HL-60 (cell line): ENCODE data around the gene RBM38.
A peak's percentile ranks its signal among the peaks of the same experiment; 100 is the strongest.
"Not testable (repeated sequence)": the region's sequence is repeated elsewhere in the genome, so short reads cannot be mapped to it uniquely, and the experiment has no call there.

Experiments
- DNase-seq, 2 experiments: peaks; one replicate each; pipeline ENCODE4 v3.0.0-alpha.2; 2010 to 2020; ENCODE audit warnings: low read depth in 1 of 2, low spot score in 1 of 2
- H3K27ac ChIP-seq: fragments of 250-450 bp; sonication (Bioruptor Pico); replicated peaks from 2 replicates; pipeline ENCODE4 v1.5.1; 2020; ENCODE audit warnings: mild to moderate bottlenecking, moderate library complexity
- H3K27me3 ChIP-seq: fragments of 250-450 bp; sonication (Bioruptor Pico); 2 replicates; pipeline ENCODE4 v1.5.1; 2021; ENCODE audit warnings: mild to moderate bottlenecking, moderate library complexity; ENCODE audit not compliant: insufficient read depth, poor library complexity, severe bottlenecking
- H3K4me3 ChIP-seq: replicated peaks from 2 replicates; pipeline ENCODE4 v1.5.1; 2011; ENCODE audit warnings: mild to moderate bottlenecking, control low read depth, low read length; ENCODE audit not compliant: insufficient read depth
- GABPA ChIP-seq: IDR thresholded peaks from 2 replicates; pipeline ENCODE4 v1.6.1; 2012; ENCODE audit warnings: low read depth
- POLR2AphosphoS5 ChIP-seq: IDR thresholded peaks from 2 replicates; pipeline ENCODE4 v1.6.1; 2012; ENCODE audit warnings: low read depth
- SPI1 ChIP-seq: IDR thresholded peaks from 2 replicates; pipeline ENCODE4 v1.6.1; 2012; ENCODE audit warnings: low read depth, mild to moderate bottlenecking, borderline replicate concordance
- TF ChIP-seq, protein P1 (sequence below): IDR thresholded peaks from 2 replicates; pipeline ENCODE4 v1.6.1; 2012; ENCODE audit warnings: low read depth; ENCODE audit not compliant: insufficient replicate concordance
- TF ChIP-seq, protein P2 (sequence below): IDR thresholded peaks from one replicate; pipeline ENCODE4 v1.5.1; 2011; ENCODE audit warnings: low read length, control low read depth, inconsistent platforms; ENCODE audit not compliant: insufficient read depth

The RBM38 gene

DNA sequence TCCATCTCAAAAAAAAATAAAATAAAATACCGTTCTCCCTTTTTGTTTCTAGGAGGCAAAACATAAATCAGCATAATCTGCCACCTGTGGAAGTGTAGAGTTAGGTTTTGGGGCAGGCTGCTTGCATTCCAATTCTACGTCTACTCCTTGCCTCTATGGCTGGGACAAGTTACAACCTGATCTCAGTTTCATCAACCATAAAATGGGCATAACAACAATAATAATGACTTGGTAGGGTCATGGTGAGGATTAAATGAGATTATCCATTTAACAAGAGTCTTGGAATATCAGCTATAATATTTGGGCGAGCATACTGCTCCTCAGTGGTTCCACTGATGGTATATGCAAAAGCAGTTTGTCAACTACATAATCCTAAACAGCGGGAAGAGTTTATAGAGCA, 43.8 kb upstream of the RBM38 start:
- TF ChIP-seq POLR2AphosphoS5, result no peak
- TF ChIP-seq SPI1, result no peak
- TF ChIP-seq, protein P1, sequence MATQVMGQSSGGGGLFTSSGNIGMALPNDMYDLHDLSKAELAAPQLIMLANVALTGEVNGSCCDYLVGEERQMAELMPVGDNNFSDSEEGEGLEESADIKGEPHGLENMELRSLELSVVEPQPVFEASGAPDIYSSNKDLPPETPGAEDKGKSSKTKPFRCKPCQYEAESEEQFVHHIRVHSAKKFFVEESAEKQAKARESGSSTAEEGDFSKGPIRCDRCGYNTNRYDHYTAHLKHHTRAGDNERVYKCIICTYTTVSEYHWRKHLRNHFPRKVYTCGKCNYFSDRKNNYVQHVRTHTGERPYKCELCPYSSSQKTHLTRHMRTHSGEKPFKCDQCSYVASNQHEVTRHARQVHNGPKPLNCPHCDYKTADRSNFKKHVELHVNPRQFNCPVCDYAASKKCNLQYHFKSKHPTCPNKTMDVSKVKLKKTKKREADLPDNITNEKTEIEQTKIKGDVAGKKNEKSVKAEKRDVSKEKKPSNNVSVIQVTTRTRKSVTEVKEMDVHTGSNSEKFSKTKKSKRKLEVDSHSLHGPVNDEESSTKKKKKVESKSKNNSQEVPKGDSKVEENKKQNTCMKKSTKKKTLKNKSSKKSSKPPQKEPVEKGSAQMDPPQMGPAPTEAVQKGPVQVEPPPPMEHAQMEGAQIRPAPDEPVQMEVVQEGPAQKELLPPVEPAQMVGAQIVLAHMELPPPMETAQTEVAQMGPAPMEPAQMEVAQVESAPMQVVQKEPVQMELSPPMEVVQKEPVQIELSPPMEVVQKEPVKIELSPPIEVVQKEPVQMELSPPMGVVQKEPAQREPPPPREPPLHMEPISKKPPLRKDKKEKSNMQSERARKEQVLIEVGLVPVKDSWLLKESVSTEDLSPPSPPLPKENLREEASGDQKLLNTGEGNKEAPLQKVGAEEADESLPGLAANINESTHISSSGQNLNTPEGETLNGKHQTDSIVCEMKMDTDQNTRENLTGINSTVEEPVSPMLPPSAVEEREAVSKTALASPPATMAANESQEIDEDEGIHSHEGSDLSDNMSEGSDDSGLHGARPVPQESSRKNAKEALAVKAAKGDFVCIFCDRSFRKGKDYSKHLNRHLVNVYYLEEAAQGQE, result no peak
- Histone ChIP-seq H3K27me3 (peaks cover 8% of the 10 kb centered on the region), H3K4me3 (no peak overlapping the region), H3K27ac (no peak overlapping the region)
- no peak for DNase-seq

DNA sequence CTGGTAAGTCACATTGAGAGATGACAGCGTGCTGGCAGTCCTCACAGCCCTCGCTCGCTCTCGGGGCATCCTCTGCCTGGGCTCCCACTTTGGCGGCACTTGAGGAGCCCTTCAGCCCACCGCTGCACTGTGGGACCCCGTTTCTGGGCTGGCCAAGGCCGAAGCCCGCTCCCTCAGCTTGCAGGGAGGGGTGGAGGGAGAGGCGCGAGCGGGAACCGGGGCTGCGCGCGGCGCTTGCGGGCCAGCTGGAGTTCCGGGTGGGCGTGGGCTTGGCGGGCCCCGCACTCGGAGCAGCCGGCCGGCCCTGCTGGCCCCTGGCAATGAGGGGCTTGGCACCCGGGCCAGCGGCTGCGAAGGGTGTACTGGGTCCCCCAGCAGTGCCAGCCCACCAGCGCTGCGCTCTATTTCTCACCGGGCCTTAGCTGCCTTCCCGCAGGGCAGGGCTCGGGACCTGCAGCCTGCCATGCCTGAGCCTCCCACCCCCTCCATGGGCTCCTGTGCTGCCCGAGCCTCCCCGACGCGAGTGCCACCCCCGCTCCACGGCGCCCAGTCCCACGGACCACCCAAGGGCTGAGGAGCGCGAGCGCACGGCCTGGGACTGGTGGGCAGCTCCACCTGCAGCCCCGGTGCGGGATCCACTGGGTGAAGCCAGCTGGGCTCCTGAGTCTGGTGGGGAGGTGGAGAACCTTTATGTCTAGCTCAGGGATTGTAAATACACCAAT, 42.8 kb upstream of the RBM38 start:
- not testable (repeated sequence) for H3K27me3 ChIP-seq, H3K4me3 ChIP-seq, DNase-seq, H3K27ac ChIP-seq

DNA sequence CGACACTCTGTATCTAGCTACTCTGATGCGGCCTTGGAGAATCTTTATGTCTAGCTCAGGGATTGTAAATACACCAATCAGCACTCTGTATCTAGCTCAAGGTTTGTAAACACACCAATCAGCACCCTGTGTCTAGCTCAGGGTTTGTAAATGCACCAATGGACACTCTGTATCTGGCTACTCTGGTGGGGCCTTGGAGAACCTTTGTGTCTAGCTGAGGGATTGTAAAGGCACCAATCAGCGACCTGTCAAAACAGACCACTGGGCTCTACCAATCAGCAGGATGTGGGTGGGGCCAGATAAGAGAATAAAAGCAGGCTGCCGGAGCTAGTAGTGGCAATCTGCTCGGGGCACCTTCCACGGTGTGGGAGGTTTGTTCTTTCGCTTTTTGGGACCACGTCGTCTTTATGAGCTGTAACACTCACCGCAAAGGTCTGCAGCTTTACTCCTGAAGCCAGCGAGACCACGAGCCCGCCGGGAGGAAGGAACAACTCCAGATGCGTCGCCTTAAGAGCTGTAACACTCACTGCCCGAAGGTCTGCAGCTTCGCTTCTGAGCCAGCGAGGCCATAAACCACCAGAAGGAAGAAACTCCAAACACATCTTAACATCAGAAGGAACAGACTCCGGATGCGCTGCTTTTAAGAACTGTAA, 42.1 kb upstream of the RBM38 start:
- DNase-seq, H3K27ac ChIP-seq, H3K27me3 ChIP-seq, H3K4me3 ChIP-seq: not testable (repeated sequence)

DNA sequence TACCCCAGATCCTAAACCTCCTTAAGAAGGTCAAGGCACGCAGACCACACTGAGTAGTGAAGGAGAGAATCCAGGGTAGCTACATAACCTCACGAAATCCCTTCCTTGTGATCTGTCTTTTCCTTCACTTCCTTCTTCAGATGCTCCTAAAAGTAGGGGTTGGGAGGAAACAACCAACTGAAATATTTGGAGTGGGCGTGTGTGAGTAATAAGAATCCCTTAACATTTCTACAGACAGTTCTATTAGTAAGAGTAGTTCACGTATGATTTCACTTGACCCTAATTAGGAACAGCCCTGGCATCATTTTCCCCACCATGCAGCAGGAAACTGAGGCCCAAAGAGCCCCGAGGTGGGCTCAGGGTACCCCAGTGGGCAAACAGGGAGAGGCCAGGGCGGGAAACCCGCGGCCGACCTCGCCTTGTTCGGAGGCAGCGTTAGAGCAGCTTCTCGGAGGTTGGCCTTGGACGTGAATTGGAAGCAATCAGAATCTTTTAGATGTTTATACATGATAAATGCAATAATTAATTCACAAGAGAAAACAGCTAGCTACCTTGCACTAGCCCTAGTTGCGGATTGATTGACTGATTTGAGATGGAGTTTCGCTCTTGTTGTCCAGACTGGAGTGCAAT, 41.0 kb upstream of the RBM38 start:
- DNase-seq, result no peak

DNA sequence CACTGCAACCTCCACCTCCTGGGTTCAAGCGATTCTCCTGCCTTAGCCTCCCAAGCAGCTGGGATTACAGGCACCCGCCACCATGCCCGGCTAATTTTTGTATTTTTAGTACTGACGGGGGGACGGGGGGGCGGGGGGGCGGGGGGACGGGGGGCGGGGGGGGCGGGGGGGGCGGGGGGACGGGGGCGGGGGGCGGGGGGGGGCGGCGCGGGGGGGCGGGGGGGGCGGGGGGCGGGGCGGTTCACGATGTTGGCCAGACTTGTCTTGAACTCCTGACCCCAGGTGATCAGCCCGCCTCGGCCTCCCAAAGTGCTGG, 40.5 kb upstream of the RBM38 start:
- H3K4me3 ChIP-seq, result peak overlapping the region; percentile 98
- not testable (repeated sequence) for H3K27me3 ChIP-seq, DNase-seq
- H3K27ac ChIP-seq, result peak overlapping the region; percentile 94

More for the DNA sequence above, 41.0 kb upstream of the RBM38 start:
- no peak for TF ChIP-seq POLR2AphosphoS5
- TF ChIP-seq, protein P2, sequence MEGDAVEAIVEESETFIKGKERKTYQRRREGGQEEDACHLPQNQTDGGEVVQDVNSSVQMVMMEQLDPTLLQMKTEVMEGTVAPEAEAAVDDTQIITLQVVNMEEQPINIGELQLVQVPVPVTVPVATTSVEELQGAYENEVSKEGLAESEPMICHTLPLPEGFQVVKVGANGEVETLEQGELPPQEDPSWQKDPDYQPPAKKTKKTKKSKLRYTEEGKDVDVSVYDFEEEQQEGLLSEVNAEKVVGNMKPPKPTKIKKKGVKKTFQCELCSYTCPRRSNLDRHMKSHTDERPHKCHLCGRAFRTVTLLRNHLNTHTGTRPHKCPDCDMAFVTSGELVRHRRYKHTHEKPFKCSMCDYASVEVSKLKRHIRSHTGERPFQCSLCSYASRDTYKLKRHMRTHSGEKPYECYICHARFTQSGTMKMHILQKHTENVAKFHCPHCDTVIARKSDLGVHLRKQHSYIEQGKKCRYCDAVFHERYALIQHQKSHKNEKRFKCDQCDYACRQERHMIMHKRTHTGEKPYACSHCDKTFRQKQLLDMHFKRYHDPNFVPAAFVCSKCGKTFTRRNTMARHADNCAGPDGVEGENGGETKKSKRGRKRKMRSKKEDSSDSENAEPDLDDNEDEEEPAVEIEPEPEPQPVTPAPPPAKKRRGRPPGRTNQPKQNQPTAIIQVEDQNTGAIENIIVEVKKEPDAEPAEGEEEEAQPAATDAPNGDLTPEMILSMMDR, result no peak
- TF ChIP-seq SPI1, result no peak
- no peak for TF ChIP-seq GABPA
- TF ChIP-seq, protein P1, result no peak
- H3K27ac ChIP-seq, result no peak overlapping the region
- no peak overlapping the region for H3K4me3 ChIP-seq
- H3K27me3 ChIP-seq, result no peaks in the 10 kb centered on the region
